HepG2 (cell line): ENCODE measurements around the gene BRD2. TPM values are rescaled to one million over a fixed set of nuclear protein-coding genes. Genes with fewer than 3 reads are reported as not detected.

Source experiments
- AKAP8 ChIP-seq: sonication (generic); formaldehyde crosslinking; IDR thresholded peaks from 2 replicates; pipeline ENCODE4 v1.5.1; 2020; ENCODE audit warnings: mild to moderate bottlenecking, missing genetic modification reagents
- BCL3 ChIP-seq: sonication (generic); formaldehyde crosslinking; IDR thresholded peaks from 2 replicates; pipeline ENCODE4 v1.5.1; 2020; ENCODE audit warnings: mild to moderate bottlenecking, missing genetic modification reagents, moderate library complexity
- KIAA2018 ChIP-seq: sonication (generic); formaldehyde crosslinking; IDR thresholded peaks from 2 replicates; pipeline ENCODE4 v1.5.0; 2020; ENCODE audit warnings: mild to moderate bottlenecking, missing genetic modification reagents, borderline replicate concordance
- NFKBIZ ChIP-seq: IDR thresholded peaks from 2 replicates; pipeline ENCODE4 v1.6.1; 2018; ENCODE audit warnings: missing genetic modification reagents, missing compliant biosample characterization
- PRDM4 ChIP-seq: sonication (generic); formaldehyde crosslinking; IDR thresholded peaks from 2 replicates; pipeline ENCODE4 v1.9.0; 2021; ENCODE audit warnings: missing genetic modification reagents, borderline replicate concordance
- RXRA ChIP-seq: sonication (generic); formaldehyde crosslinking; IDR thresholded peaks from 2 replicates; pipeline ENCODE4 v1.5.1; 2020; ENCODE audit warnings: missing genetic modification reagents
- SOX6 ChIP-seq, 2 experiments: fragments of 450-650 bp in 1 of 2; sonication (generic) in 1 of 2; formaldehyde crosslinking in 1 of 2; IDR thresholded peaks; 2 replicates each; pipeline versions ENCODE4 v1.4.0 to v1.6.1; 2017 to 2020; ENCODE audit warnings: antibody characterized with exemption in 1 of 2, mild to moderate bottlenecking in 1 of 2, missing genetic modification reagents in 1 of 2
- TBP ChIP-seq: sonication (generic); formaldehyde crosslinking; IDR thresholded peaks from 2 replicates; pipeline ENCODE4 v1.5.0; 2020; ENCODE audit warnings: missing genetic modification reagents
- ZNF207 ChIP-seq: fragments of 450-650 bp; IDR thresholded peaks from 2 replicates; pipeline ENCODE4 v1.6.1; 2016; ENCODE audit warnings: antibody characterized with exemption, borderline replicate concordance
- ZNF235 ChIP-seq: sonication (generic); formaldehyde crosslinking; IDR thresholded peaks from 2 replicates; pipeline ENCODE4 v1.8.1; 2023; ENCODE audit warnings: mild to moderate bottlenecking, missing genetic modification reagents, borderline replicate concordance
- ZNF354B ChIP-seq: sonication (generic); formaldehyde crosslinking; IDR thresholded peaks from 2 replicates; pipeline ENCODE4 v1.8.0; 2022; ENCODE audit warnings: mild to moderate bottlenecking, missing genetic modification reagents
- ZNF572 ChIP-seq: sonication (generic); formaldehyde crosslinking; IDR thresholded peaks from 2 replicates; pipeline ENCODE4 v1.5.1; 2020; ENCODE audit warnings: mild to moderate bottlenecking, missing genetic modification reagents
- ZNF713 ChIP-seq: sonication (generic); formaldehyde crosslinking; IDR thresholded peaks from 2 replicates; pipeline ENCODE4 v1.4.0; 2020; ENCODE audit warnings: mild to moderate bottlenecking, missing genetic modification reagents
- ZNF850 ChIP-seq: sonication (generic); formaldehyde crosslinking; conservative IDR thresholded peaks from 2 replicates; pipeline ENCODE4 v1.9.0; 2021; ENCODE audit warnings: mild to moderate bottlenecking, missing genetic modification reagents
- ZSCAN5A ChIP-seq: sonication (generic); formaldehyde crosslinking; IDR thresholded peaks from 2 replicates; pipeline ENCODE4 v1.8.0; 2022; ENCODE audit warnings: mild to moderate bottlenecking, missing genetic modification reagents, borderline replicate concordance
- polyA plus RNA-seq, 8 experiments: library from polyadenylated mRNA; depleted of rRNA in 3 of 8; stranded (reverse) in 7 of 8; unstranded in 1 of 8; fragments of >200 nt; fragmentation: Illumina TruSeq in 4 of 8; extraction: Trizol in 4 of 8; gene quantifications; 2 replicates each; pipeline versions ENCODE4 v1.2.1 to v1.2.3, GENCODE V29; 2011 to 2016; ENCODE audit warnings: low read depth in 4 of 8, missing spikeins in 1 of 8, mixed read lengths in 1 of 8; ENCODE audit not compliant: insufficient read depth in 1 of 8
- total RNA-seq, 5 experiments: library from RNA; depleted of rRNA; stranded (reverse); fragments of >200 nt; fragmentation: Illumina TruSeq; extraction: Trizol; gene quantifications; 2 replicates each; pipeline ENCODE4 v1.2.3, GENCODE V29; 2016; ENCODE audit warnings: low read depth in 1 of 5

The BRD2 gene
- total and polyA plus RNA-seq, 2 of the 13 experiments (the other 11 are each of a cell fraction or from before 2014, with no cell fraction given), result 143 to 202 TPM

GRCh38 chr6:32968867-32969684 is 682 bp downstream of the BRD2 start (continued):
- TF ChIP-seq KIAA2018 (CRISPR knock-in tag), result no peak
- no peak; the same call in 1 of the 2 replicates for TF ChIP-seq ZSCAN5A
- no peak for TF ChIP-seq SOX6 (IDR thresholded peaks at IDR 0.05)
- no peak; the same call in 1 of the 2 replicates for TF ChIP-seq SOX6 (CRISPR knock-in tag; IDR thresholded peaks at IDR 0.05)
- TF ChIP-seq ZNF354B (CRISPR knock-in tag), result peak; percentile 96
- no peak; the same call in 1 of the 2 replicates for TF ChIP-seq BCL3
- TF ChIP-seq AKAP8 (CRISPR knock-in tag), result no peak
- TF ChIP-seq ZNF850 (CRISPR knock-in tag), result no peak
- no peak for TF ChIP-seq PRDM4
- 0 out of 2 replicates have a peak, but pooled peaks have one; percentile 71 for TF ChIP-seq ZNF713
- TF ChIP-seq NFKBIZ (CRISPR knock-in tag), result no peak
- TF ChIP-seq TBP (CRISPR knock-in tag), result no peak
- TF ChIP-seq ZNF207, result no peak
- TF ChIP-seq ZNF235 (CRISPR knock-in tag), result peak; percentile 72; the same call in 1 of the 2 replicates
- peak; percentile 78; the same call in 1 of the 2 replicates for TF ChIP-seq ZNF572 (CRISPR knock-in tag)
- TF ChIP-seq RXRA, result peak; percentile 62; the same call in 1 of the 2 replicates
